ENCODE results near the gene ST3GAL6.

GRCh38 chr3:98735761-98736269 lies 27.3 kb upstream of the ST3GAL6 start:
- TF ChIP-seq POLR2A (IDR thresholded peaks at IDR 0.05), result no peak
- no peak for TF ChIP-seq CTCF (IDR thresholded peaks at IDR 0.05)

Data from thyroid gland (tissue), 4 donors.